Measurements from ENCODE around the gene MARVELD1. TPM values are rescaled to one million over a fixed set of nuclear protein-coding genes. Genes with fewer than 3 reads are reported as not detected.

Gene MARVELD1
- total RNA-seq, 1 donor from 2014 or later, result 12.2 TPM

DNA sequence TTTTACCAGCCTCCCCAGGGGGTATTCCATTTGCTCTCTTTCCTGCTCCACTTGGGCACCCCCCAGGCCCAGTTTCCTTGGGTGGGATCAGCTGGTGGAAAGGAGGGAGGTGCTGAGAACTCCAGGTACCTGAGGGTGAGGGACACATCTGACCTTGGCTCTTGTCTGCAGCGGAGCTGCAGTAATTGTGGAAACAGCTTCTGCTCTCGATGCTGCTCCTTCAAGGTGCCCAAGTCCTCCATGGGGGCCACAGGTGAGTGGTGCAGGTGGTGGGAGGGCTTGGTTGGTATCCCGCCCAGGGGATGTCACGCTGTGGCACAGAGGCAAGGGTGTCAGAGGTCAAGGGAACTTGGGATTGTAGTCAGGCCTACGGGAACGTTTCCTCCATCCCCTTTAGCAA lies 43.9 kb downstream of the MARVELD1 start:
- Mint-ChIP-seq H3K9me3 (ENCODE audit: unreplicated experiment) (peaks cover 6% of the 10 kb centered on the region), H3K4me3 (ENCODE audit: unreplicated experiment) (no peak overlapping the region)
- TF ChIP-seq, protein P1, sequence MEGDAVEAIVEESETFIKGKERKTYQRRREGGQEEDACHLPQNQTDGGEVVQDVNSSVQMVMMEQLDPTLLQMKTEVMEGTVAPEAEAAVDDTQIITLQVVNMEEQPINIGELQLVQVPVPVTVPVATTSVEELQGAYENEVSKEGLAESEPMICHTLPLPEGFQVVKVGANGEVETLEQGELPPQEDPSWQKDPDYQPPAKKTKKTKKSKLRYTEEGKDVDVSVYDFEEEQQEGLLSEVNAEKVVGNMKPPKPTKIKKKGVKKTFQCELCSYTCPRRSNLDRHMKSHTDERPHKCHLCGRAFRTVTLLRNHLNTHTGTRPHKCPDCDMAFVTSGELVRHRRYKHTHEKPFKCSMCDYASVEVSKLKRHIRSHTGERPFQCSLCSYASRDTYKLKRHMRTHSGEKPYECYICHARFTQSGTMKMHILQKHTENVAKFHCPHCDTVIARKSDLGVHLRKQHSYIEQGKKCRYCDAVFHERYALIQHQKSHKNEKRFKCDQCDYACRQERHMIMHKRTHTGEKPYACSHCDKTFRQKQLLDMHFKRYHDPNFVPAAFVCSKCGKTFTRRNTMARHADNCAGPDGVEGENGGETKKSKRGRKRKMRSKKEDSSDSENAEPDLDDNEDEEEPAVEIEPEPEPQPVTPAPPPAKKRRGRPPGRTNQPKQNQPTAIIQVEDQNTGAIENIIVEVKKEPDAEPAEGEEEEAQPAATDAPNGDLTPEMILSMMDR (IDR thresholded peaks at IDR 0.05; ENCODE audit: partially characterized antibody, unreplicated experiment), result no peak

DNA sequence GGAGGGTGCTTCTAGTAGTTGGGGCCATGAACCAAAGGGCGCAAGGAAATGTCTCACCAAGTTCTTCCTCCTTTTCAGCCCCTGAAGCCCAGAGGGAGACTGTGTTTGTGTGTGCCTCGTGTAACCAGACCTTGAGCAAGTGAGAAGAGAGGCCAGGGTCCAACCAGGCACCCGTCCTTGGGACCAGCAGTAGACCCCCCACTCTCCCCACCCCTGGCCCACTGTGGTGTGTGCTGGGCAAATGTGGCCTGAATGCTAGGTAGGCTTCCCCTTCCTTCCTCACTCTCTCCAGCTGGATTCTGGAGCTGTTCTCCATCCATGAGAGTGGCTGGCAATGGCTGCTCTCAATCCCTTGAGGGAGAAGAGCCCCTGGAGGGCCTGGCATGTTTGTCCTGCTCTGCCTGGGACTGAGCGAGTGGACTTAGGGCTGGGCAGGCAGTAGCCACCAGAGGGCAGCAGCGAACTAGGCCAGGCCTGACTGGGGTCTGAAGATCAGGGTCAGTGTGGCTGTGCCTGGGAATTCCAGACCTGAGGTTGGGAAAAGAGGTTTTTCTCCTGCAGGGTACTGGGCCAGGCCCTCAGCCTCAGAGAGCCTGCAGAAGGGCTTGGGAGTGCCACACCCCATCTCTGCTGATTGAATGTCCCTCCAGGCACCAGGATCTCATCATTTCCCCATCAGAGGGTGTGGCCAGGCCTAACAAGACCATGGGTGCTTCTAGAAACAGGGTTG lies 45.8 kb downstream of the MARVELD1 start:
- TF ChIP-seq, protein P1 (IDR thresholded peaks at IDR 0.05; ENCODE audit: partially characterized antibody, unreplicated experiment), result peak; percentile 88
- DNase-seq, result peak; percentile 92
- no peaks in the 10 kb centered on the region for H3K4me1 Mint-ChIP-seq (ENCODE audit: low read depth, unreplicated experiment)
- H3K27me3 Mint-ChIP-seq (ENCODE audit: unreplicated experiment), result peaks cover 7% of the 10 kb centered on the region
- H3K27ac Mint-ChIP-seq (ENCODE audit: unreplicated experiment), result no peak overlapping the region
- peaks cover 6% of the 10 kb centered on the region for H3K9me3 Mint-ChIP-seq (ENCODE audit: unreplicated experiment)
- peaks cover 5% of the 10 kb centered on the region for H3K36me3 Mint-ChIP-seq (ENCODE audit: unreplicated experiment)
- H3K4me3 Mint-ChIP-seq (ENCODE audit: unreplicated experiment), result no peak overlapping the region

More for the DNA sequence above, 43.9 kb downstream of the MARVELD1 start:
- no peaks in the 10 kb centered on the region for H3K4me1 Mint-ChIP-seq (ENCODE audit: low read depth, unreplicated experiment)
- H3K27me3 Mint-ChIP-seq (ENCODE audit: unreplicated experiment), result peaks cover 5% of the 10 kb centered on the region
- H3K27ac Mint-ChIP-seq (ENCODE audit: unreplicated experiment), result no peak overlapping the region
- peaks cover 5% of the 10 kb centered on the region for H3K36me3 Mint-ChIP-seq (ENCODE audit: unreplicated experiment)
- no peak for DNase-seq

DNA sequence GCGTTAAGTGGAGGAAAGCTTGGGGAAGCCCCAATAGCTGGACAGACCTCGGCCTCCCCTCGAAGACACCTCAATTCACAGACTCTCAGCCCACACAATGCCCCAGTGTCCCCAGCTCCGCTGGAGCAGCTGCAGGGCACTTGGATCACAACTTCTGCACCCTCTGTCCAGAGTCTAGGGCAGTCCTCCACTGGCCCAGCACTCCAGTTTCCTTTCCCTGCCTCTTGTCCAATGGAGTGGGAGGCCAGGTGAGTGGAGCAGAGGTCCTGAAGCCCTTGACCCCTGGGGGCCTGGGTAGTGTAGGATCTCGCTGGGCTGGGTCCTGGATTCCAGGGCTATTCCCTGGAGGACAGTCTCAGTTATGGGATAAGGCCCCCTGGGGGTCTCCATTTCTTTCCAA lies 46.4 kb downstream of the MARVELD1 start:
- Mint-ChIP-seq H3K36me3 (ENCODE audit: unreplicated experiment) (peaks cover 3% of the 10 kb centered on the region), H3K4me3 (ENCODE audit: unreplicated experiment) (no peak overlapping the region), H3K4me1 (ENCODE audit: low read depth, unreplicated experiment) (no peaks in the 10 kb centered on the region), H3K9me3 (ENCODE audit: unreplicated experiment) (peaks cover 4% of the 10 kb centered on the region), H3K27me3 (ENCODE audit: unreplicated experiment) (peaks cover 7% of the 10 kb centered on the region), H3K27ac (ENCODE audit: unreplicated experiment) (no peak overlapping the region)
- no peak for DNase-seq
- TF ChIP-seq, protein P1 (IDR thresholded peaks at IDR 0.05; ENCODE audit: partially characterized antibody, unreplicated experiment), result no peak

DNA sequence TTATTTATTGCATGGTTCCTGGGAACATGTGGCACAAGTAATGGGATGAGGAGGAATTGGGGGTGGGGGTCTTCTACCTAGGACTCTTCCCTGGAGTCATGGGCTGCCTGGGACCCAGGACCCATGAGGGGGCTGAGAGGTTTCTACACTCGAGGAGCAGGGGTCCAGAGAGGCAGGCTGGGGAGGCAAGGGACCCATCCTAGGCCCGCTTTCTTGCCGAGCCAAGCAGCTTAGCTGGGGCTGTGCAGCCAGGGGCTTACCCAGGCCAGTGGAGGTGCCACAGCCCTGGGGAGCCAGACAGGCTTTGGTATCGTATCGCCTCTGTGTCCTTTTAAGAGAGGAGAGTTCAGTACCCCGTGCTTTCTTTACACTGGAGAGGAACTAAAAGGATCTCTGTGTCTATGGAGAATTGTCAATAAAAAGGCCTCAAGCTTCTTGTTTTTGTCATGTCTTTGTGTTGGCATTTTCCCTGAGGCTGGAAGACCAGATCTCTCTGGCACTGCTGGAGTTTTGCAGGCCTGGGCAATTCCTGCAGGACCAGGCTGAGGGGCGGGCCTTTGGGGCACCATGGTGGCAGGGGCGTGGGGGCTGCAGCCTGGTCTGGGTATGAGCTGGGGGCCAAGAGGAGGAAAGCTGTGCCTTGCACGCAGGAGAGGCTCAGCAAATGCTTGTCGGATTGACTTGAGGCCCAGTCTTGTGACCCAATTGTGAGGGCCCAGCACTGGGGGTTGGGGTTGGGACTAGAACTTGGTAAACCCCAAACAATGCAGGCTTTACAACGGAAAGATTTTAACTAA lies 47.1 kb downstream of the MARVELD1 start:
- no peak for DNase-seq
- TF ChIP-seq, protein P1 (IDR thresholded peaks at IDR 0.05; ENCODE audit: partially characterized antibody, unreplicated experiment), result no peak
- Mint-ChIP-seq H3K4me3 (ENCODE audit: unreplicated experiment) (no peak overlapping the region), H3K27ac (ENCODE audit: unreplicated experiment) (no peak overlapping the region), H3K27me3 (ENCODE audit: unreplicated experiment) (peaks cover 7% of the 10 kb centered on the region), H3K36me3 (ENCODE audit: unreplicated experiment) (no peaks in the 10 kb centered on the region), H3K4me1 (ENCODE audit: low read depth, unreplicated experiment) (no peaks in the 10 kb centered on the region), H3K9me3 (ENCODE audit: unreplicated experiment) (peaks cover 2% of the 10 kb centered on the region)
